Limb (tissue), 2 donors: ENCODE measurements around the gene MAP3K21.

Experiments used
- DNase-seq, 2 donors: peaks; one replicate each; pipeline ENCODE4 v3.0.0-alpha.2; 2016; ENCODE audit errors: extremely low spot score in 2 of 2

The MAP3K21 gene

GRCh38 chr1:233326319-233326718 lies 1.2 kb upstream of the MAP3K21 start:
- DNase-seq: no peak

- peak in 1 of 2 donors; percentile 60 for DNase-seq
Measured at GRCh38 chr1:233326811-233327650, 493 bp upstream of the MAP3K21 start.

GRCh38 chr1:233328142-233328921 lies 808 bp downstream of the MAP3K21 start:
- DNase-seq: peak in 1 of 2 donors; percentile 57

GRCh38 chr1:233331676-233332519 lies 4.4 kb downstream of the MAP3K21 start:
- DNase-seq: no peak

- no peak for DNase-seq
Measured at GRCh38 chr1:233333086-233333485, 5.6 kb downstream of the MAP3K21 start.

GRCh38 chr1:233334092-233334491 lies 6.6 kb downstream of the MAP3K21 start:
- DNase-seq: no peak

- no peak for DNase-seq
Measured at GRCh38 chr1:233336554-233337456, 9.3 kb downstream of the MAP3K21 start.

- no peak for DNase-seq
Measured at GRCh38 chr1:233337505-233337904, 10.0 kb downstream of the MAP3K21 start.

- DNase-seq: no peak
Measured at GRCh38 chr1:233338102-233338501, 10.6 kb downstream of the MAP3K21 start.

GRCh38 chr1:233340031-233340555 lies 12.6 kb downstream of the MAP3K21 start:
- no peak for DNase-seq

- no peak for DNase-seq
Measured at GRCh38 chr1:233340966-233341516, 13.5 kb downstream of the MAP3K21 start.

- DNase-seq: no peak
Measured at GRCh38 chr1:233342086-233342485, 14.6 kb downstream of the MAP3K21 start.

GRCh38 chr1:233343262-233343661 lies 15.7 kb downstream of the MAP3K21 start:
- no peak for DNase-seq

GRCh38 chr1:233347338-233347737 lies 19.8 kb downstream of the MAP3K21 start:
- no peak for DNase-seq

- DNase-seq: no peak
Measured at GRCh38 chr1:233349137-233349536, 21.6 kb downstream of the MAP3K21 start.

- DNase-seq: no peak
Measured at GRCh38 chr1:233354983-233355382, 27.5 kb downstream of the MAP3K21 start.

- DNase-seq: no peak
Measured at GRCh38 chr1:233355841-233356704, 28.5 kb downstream of the MAP3K21 start.

GRCh38 chr1:233356705-233356987 lies 29.1 kb downstream of the MAP3K21 start:
- no peak for DNase-seq
